Astrocyte of the spinal cord (primary cell): ENCODE measurements around the gene UBE2Q1.

ENCODE experiments used
- DNase-seq: peaks from one replicate; pipeline ENCODE4 v3.0.0; 2011; ENCODE audit warnings: low read depth, low spot score
- H3K4me3 ChIP-seq: 2 replicates; pipeline ENCODE4 v1.5.1; 2011; ENCODE audit warnings: low read depth, mild to moderate bottlenecking, low read length, moderate library complexity
- CTCF ChIP-seq: IDR thresholded peaks from 2 replicates; pipeline ENCODE4 v1.5.1; 2012; ENCODE audit warnings: low read depth, mild to moderate bottlenecking, low read length, inconsistent platforms
- in situ Hi-C: cut with HindIII; loops from 2 replicates; pipeline ENCODE4 v1.10.0; 2017; ENCODE audit warnings: low sequenced_read_pairs

Gene UBE2Q1

GRCh38 chr1:154557248-154557938 is 1.1 kb downstream of the UBE2Q1 start:
- no peak for TF ChIP-seq CTCF
- peak overlapping the region; percentile 66 for H3K4me3 ChIP-seq
- no peak for DNase-seq
- in situ Hi-C loops = no loop called here

- peak overlapping the region; percentile 66 for H3K4me3 ChIP-seq
- no peak for TF ChIP-seq CTCF
- DNase-seq = no peak
- in situ Hi-C loops = no loop called here
Observed at GRCh38 chr1:154556422-154556821, 2.0 kb downstream of the UBE2Q1 start.

- in situ Hi-C loops = no loop called here
- TF ChIP-seq CTCF = no peak
- no peak for DNase-seq
Observed at GRCh38 chr1:154553056-154554030, 5.1 kb downstream of the UBE2Q1 start.

GRCh38 chr1:154552036-154552435 is 6.4 kb downstream of the UBE2Q1 start:
- no peak overlapping the region for H3K4me3 ChIP-seq
- DNase-seq = no peak
- in situ Hi-C loops = no loop called here
- no peak for TF ChIP-seq CTCF

More at GRCh38 chr1:154553056-154554030, 5.1 kb downstream of the UBE2Q1 start:
- no peak overlapping the region for H3K4me3 ChIP-seq

GRCh38 chr1:154551474-154551873 is 7.0 kb downstream of the UBE2Q1 start:
- no peak for DNase-seq
- H3K4me3 ChIP-seq = no peak overlapping the region
- TF ChIP-seq CTCF = no peak
- in situ Hi-C loops = no loop called here

- no peak for TF ChIP-seq CTCF
- in situ Hi-C loops = no loop called here
- H3K4me3 ChIP-seq = no peak overlapping the region
- DNase-seq = no peak
Observed at GRCh38 chr1:154550657-154551056, 7.8 kb downstream of the UBE2Q1 start.
